RCC 7860 (cell line): ENCODE data around the gene IQCE.
"Not testable (repeated sequence)": the region's sequence is repeated elsewhere in the genome, so short reads cannot be mapped to it uniquely, and the experiment has no call there.

ENCODE experiments used
- DNase-seq: peaks from one replicate; pipeline ENCODE4 v3.0.0-alpha.2; 2015; ENCODE audit warnings: low spot score
- FAIRE-seq: peaks from 2 replicates; lab custom pipeline; 2012; peaks lifted over from hg19 to GRCh38; lab: Jason Lieb, UNC

IQCE gene

DNA sequence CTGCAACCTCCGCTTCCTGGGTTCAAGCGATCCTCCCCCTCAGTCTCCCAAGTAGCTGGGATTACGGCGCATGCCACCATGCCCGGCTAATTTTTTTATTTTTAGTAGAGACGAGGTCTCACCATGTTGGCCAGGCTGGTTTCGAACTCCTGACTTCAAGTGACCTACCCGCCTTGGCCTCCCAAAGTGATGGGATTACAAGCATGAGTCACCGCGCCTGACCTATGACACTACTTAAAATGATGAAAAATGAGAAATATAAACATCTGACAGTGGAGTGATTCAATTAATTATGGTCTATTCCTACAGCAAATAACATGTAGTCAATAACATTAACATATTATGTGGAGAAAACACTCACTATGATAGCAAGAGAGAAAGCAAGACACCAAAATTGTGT lies 5.7 kb upstream of the IQCE start:
- FAIRE-seq (no peak), DNase-seq (no peak)

DNA sequence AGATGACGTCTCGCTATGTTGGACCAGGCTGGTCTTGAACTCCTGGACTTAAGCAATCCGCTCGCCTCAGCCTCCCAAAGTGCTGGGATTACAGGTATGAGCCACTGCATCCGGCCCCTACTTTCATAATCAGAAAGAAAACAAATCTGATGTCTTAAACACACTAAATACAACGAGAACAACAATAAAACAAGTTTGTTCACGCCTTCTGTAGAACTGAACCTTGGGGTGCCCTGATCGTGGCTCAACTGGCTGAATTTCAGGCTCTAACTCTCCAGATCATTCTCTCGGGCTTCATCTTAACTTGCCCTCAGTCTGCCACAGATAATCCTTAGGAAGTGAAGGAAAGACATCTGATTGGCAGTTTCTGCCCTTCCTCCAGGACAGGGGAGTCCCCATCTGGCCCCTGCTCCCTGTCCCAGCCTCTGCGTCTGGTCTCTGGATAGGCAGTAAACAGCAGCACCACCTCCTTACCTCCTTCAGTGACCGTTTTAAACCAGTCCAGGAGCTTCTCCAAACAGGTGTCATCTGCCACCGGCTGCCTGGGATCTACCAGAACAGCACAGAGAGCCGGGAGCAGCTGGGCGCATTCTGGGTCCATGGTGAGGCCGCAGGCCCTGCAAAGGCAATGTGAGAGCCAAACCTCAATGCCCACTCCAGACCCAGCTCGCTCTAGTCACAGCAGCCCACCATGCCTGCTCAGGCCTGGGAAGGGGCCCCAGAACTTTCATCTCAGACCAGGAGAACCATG lies 4.8 kb upstream of the IQCE start:
- FAIRE-seq, result no peak
- no peak for DNase-seq

DNA sequence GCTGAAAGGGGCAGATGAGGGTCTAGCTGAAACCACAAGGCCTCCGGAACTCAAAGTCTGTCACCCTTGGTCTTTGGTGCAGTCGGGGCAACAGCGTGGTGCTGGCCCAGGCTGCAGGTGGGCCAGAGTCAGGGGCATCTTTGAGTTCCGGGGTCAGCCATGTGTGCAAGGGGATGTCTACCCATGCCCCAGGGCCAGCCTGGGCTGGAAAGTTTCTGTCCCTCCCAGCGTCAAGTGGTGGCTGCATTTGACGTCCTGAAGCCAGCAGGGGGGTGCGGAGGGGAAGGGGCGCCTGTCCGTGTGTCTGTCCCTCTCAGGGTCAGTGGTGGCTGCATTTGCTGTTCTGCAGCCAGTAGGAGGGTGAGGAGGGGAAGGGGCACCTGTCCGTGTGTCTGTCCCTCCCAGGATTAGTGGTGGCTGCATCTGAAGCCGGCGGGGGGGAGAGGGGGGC lies 4.1 kb upstream of the IQCE start:
- FAIRE-seq (no peak), DNase-seq (no peak)

DNA sequence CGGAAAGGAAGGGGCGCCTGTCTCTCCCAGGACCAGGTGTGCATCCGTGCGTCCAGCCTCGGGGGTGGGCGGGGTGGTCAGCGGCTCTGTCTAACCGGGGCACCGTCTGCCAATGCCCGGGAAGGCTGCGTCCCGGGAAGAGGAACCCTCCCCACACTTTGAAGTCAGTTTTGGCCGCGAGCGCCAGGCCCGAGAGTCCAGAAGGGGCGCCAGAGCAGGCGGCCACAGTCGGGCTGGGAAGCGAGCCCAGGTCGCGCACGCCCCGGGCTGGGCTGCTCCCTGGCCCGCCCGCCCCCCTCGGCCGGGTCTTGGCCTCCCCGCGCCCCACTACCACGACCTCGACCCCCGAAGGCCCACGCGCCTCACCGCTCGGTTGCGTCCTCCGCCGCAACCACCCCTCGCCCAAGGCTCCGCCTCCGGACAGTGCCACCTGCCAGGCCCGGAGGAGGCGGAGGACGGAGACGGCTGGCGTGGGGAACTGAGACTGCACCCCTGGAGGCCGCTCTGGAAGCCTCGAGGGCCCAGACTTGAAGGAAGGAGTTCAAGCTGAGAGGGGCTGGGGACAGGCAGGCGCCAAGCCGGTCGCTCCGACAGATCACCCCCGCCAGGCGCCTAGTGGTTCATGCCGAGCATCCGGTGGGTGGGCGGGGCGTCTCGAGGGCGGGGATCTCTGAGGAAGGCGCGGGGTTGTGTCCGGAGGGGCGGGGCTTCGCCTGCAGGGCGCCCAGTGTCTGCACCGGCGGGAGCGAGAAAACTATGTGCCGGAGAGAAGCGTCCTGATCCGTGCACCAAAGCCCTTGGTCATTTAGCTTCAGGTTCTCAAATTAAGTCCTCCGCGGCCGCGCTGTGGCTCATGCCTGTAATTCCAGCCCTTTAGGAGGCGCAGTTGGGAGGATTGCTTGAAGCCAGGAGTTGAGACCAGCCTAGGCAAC lies 3.4 kb upstream of the IQCE start, which contains the start of gene BRAT1:
Gene BRAT1 (minus strand): TSS at position 404 of the 932 bp plus-strand sequence. CDS start 1,093 bp downstream, outside the sequence.
- DNase-seq, result peak; percentile 94
- peak; percentile 55 for FAIRE-seq

DNA sequence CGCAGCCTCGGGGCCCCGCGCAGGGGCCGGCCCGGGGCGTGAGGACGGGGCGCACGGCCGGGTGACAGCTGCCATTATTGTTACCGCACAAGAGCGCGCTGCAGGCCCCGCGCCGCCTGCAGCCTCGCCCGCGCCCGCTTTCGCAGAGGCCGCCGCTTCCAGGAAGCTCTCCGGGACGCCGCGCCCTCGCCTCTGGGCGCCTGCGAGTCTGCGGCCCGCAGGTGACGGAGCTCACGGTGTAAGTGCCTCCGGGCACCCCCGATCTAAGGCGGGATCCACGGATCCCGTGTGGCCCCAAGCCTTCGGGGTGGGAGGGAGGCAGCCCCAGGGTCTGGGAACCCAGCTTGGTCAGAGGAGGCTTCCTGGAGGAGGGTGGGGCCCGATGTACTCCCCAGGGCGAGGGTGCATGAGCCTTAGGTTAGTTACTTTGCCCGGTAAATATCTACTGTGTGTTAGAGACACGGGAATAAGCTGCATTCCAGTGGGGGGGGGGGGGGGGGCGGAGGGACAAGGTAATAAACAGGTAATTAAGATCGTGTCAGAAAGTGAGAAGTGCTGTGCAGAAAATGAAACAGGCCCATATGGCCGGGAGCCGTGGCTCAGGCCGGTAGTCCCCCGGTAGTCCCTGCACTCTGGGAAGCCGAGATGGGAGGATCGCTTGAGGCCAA lies 638 bp downstream of the IQCE start:
- no peak for DNase-seq

GRCh38 chr7:2563955-2564354 lies 5.2 kb downstream of the IQCE start:
- not testable (repeated sequence) for FAIRE-seq, DNase-seq

More for the DNA sequence above, 638 bp downstream of the IQCE start:
- FAIRE-seq, result no peak

DNA sequence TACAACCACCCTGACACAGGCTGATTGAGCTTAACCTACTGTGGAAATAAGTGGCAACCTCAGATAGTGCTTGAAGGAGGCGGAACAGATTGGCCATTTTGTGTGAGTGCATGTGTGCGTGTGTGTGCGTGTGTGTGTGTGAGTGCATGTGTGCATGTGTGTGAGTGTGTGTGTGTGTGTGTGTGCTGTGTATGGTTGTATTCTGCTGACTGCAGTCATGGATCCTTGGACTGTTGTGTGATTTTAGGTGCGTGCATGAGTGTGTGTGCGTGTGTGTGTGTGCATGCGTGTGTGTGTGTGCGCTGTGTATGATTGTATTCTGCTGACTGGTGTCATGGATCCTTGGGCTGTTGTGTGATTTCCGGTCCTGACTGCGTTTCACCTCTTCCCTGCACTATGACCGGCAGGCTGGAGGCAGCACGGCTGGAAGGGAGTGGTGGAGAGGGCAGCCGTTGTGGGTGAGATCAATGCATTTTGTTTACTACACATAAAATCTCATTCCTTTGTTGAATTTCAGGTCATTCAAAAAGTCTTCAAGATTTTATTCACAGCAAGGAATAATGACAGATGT lies 6.3 kb downstream of the IQCE start:
- DNase-seq, result no peak
- no peak for FAIRE-seq

GRCh38 chr7:2566348-2566889 lies 7.6 kb downstream of the IQCE start:
- FAIRE-seq (no peak), DNase-seq (no peak)

GRCh38 chr7:2566890-2567678 lies 8.3 kb downstream of the IQCE start:
- DNase-seq (no peak), FAIRE-seq (no peak)

DNA sequence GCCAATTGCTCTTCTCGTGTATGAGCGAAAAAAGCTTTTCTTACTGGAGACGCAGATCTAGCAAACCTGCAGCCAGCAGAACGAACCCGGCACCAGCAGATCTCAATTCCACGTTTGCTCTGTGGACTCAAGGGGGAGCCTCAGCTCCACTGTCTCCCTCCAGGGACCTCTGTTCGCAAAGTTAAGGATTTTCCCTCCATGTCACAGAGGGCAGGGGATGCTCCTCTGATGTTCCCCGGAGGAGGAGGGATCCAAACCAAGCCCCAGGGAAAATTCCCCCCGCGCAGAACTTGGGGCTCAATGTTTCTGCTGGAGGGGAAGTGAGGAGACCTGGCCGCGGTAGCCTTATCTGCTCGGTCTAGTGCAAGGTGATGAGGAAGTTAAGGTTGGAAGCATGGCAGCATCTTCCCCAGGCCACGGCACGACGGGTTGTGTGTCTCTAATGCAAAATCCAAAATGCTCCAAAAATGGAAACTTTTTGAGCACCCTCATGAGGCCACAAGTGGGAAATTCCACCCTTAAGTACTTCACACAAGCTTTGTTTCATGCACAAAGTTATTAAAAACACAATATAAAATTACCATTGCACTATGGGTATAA lies 9.0 kb downstream of the IQCE start:
- DNase-seq (no peak), FAIRE-seq (no peak)

DNA sequence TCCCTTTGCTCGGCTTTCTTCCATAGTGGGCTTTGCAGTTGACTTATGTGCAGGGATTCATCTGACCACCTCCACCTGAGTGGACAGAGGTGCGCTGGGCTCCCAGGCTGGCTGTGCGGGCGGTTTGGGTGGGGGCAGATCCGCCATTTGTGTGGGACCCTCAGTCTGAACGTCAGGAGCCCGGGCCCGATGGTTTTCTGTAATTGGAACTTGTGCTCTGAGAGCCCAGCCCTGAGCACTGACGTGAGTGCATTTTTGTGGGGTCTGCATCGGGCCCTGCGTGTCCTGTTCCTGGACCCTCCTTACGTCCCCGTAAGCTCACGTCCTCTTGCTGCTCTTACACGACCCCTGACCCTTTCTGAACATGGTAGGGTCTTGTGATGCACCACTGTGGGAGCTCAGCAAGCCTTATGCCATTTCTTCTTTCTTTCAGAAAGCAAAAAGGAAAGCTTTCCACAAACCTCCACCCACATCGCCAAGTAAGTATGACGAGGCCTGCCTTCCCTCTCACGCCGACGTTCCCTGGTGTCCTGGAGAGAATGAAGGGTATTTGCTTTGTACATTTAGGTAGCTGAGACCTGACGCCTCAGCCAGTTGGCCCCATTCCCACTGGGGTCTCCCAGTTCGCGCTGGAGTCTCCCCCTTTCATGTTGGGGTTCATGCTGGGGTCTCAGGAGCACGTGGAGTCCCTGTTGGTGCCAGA lies 9.9 kb downstream of the IQCE start:
- FAIRE-seq, result no peak

DNA sequence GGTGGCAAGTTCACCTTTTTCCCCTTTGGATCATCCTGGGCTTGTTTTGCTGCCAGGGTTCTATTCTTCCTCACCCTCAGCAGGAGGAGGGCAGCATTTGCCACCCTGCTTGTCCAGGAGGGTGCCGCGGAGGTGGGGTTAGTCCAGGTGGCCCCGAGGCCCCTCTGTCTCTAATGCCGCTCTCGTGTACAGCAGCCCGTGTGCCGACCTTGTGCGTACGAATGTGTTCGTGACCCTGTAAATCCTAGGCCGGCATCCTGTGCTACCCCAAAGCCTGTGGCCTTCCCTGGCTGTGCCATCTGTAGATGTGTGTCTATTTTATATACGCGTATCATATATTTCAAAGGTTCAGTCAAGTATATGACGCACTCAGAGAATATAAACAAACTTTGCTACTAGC lies 10.6 kb downstream of the IQCE start:
- no peak for FAIRE-seq

More for the DNA sequence above, 9.9 kb downstream of the IQCE start:
- no peak for DNase-seq

DNA sequence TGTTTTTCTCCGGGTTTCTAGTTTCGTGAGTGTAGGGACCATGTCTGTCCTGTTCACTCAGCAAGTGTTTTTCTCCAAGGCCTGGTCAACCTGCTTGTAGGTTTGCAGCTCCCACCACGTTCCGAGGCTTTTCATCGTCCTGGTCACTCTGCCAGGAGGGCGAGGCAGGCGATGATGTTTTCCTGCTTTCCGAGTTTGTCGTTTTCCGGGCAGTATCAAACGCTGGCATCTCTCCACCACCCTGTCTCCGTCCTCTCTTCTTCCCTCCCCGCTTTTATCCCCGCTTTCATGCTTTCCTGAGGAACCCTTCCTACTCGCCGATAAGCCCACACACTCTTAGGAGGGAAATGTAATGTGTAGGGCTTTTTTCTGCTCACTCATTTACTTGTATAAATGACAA lies 11.2 kb downstream of the IQCE start:
- DNase-seq, result no peak
- FAIRE-seq, result no peak

More for the DNA sequence above, 10.6 kb downstream of the IQCE start:
- no peak for DNase-seq

DNA sequence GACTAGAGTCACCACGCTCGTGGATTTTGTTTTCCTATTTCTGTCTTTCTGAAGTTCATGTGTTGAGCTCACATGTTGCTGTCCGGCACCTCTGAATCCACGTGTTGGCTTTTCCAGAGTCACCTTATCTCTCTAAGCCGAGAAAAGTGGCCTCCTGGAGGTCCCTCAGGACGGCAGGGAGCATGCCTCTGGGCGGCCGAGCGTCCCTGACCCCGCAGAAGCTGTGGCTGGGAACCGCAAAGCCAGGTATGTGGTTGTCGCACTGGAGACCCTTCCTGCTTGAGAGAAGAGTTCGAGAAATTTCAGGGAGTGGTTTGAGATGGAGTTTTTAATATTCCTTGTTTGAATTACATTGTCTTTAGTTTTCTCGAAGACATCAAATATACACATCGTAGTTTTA lies 12.6 kb downstream of the IQCE start:
- DNase-seq (no peak), FAIRE-seq (no peak)

DNA sequence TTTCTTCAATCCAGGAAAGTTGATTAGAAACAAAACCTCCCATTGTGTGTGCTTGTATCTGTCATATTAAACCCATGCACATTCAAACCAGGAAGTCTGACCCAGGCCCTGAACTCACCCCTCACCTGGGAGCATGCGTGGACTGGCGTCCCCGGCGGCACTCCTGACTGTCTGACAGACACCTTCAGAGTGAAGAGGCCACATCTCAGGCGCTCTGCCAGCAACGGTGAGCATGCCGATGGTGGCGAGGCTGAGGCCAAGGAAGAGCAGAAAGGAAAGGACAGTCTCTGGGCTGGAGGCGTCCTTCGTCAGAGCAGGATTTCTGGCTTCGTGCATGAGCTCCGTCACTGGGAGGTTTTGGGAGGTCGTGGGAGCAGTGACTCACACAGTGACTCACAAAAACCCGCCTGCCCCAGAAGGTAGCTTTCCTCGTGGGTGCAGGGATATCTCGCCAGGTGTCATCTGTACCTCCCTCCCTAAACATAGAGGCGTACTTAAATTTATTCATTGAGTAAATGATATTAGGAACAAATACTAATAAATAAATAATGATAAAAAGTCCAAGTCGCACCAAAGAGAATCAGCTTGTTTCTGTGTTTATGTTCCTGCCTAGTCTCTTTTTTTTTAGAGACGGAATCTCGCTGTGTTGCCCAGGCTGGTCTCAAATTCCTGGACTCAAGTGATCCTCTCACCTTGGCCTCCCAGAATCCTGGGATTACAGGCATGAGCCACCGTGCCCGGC lies 13.5 kb downstream of the IQCE start:
- DNase-seq, result peak; percentile 67
- peak; percentile 88 for FAIRE-seq

DNA sequence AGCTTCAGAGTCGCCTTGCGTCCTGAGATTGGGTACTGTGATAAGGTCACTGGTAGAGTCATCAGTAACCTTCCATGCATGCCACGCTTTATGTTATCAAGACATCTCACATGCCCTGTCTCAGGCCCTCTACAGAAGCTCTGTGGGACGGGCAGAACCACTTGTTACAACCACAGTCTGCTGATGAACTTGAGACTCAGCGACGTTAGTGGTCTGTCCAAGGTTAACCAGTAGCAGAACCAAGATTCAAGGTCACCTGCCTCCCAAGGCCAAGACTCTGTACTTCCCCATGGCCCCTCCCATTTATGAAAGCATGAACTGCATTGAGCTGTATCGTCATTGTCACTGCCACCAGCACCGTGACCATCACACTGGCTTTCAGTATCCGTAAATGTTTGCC lies 15.0 kb downstream of the IQCE start:
- DNase-seq (no peak), FAIRE-seq (no peak)

- FAIRE-seq, result no peak
Measured at GRCh38 chr7:2575046-2575732, 16.4 kb downstream of the IQCE start.

More at GRCh38 chr7:2575046-2575732, 16.4 kb downstream of the IQCE start:
- no peak for DNase-seq
